ENCODE results near the gene SPTBN1.

SPTBN1 gene

GRCh38 chr2:54560146-54560881 lies 104.2 kb downstream of the SPTBN1 start:
- TF ChIP-seq CTCF (IDR thresholded peaks at IDR 0.05; ENCODE audit: low read depth, low read length, missing control alignments): no peak
- DNase-seq (ENCODE audit: low read depth): no peak

DNA sequence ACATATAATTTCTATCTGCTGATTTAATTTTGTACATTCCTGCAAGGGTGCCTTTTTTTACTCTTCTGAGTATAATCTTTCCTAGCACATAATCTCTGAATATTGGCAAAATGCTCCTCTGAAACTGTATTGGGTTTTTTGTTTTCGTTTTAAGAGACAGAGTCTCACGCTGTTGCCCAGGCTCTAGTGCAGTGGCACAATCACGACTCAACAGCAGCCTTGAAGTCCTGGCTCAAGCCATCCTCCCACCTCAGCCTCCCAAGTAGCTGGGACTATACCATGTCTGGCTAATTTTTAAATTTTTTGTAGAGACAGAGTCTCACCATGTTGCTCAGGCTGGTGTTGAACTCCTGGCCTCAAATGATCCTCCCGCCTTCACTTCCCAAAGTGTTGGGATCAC lies 104.9 kb downstream of the SPTBN1 start:
- DNase-seq (ENCODE audit: low read depth): no peak
- TF ChIP-seq CTCF (IDR thresholded peaks at IDR 0.05; ENCODE audit: low read depth, low read length, missing control alignments): no peak
- peak overlapping the region; percentile 92 for H3K4me3 ChIP-seq (ENCODE audit: low read depth, low read length)

More at GRCh38 chr2:54560146-54560881, 104.2 kb downstream of the SPTBN1 start:
- H3K4me3 ChIP-seq (ENCODE audit: low read depth, low read length): peak overlapping the region; percentile 92

- no peak overlapping the region for H3K4me3 ChIP-seq (ENCODE audit: low read depth, low read length)
- no peak for DNase-seq (ENCODE audit: low read depth)
- TF ChIP-seq CTCF (IDR thresholded peaks at IDR 0.05; ENCODE audit: low read depth, low read length, missing control alignments): no peak
Observed at GRCh38 chr2:54564439-54564838, 108.3 kb downstream of the SPTBN1 start.

- no peak overlapping the region for H3K4me3 ChIP-seq (ENCODE audit: low read depth, low read length)
- TF ChIP-seq CTCF (IDR thresholded peaks at IDR 0.05; ENCODE audit: low read depth, low read length, missing control alignments): no peak
- DNase-seq (ENCODE audit: low read depth): no peak
Observed at GRCh38 chr2:54565551-54565950, 109.4 kb downstream of the SPTBN1 start.

DNA sequence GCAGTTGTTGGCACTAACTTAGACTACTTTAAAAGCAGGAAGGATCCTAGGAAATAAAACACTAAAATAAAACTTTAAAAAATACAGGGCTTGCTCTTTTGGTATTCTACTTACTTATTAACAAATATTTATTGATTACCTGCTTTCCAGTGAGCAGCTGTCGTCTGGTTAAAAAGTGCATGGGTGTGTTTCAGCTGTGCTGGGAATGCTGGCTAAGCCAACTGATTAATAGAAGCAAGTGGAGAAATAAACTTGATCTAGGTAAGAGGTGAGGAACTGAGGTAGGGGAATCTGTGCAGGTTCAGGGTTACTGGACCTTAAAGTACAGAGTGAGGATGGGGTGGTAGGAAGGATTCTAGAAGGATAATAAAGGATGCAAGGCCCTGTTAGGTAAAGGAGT lies 110.8 kb downstream of the SPTBN1 start:
- TF ChIP-seq CTCF (IDR thresholded peaks at IDR 0.05; ENCODE audit: low read depth, low read length, missing control alignments): no peak
- no peak overlapping the region for H3K4me3 ChIP-seq (ENCODE audit: low read depth, low read length)
- DNase-seq (ENCODE audit: low read depth): no peak

DNA sequence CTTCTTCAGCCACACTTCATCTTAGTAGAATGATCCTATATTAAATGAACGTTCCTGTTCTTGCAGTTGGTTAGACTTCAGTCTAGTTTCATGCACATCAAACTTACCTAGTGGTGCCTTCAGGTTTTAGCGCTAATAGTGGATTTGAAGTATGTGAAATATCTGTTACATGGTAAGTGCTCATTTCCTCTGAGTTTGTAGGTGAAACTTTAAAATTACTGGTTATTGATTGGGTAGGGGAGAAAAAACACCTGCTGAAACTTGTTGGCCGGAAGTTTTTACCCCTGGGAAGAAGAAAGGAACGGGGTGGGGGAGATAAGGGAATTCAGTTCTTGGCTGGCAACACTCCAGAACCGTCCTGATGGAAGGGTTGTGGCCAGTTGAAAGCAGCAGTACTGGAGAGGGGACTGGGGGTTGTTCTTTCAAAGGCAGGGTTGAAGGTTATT lies 112.8 kb downstream of the SPTBN1 start:
- peak overlapping the region; percentile 48 for H3K4me3 ChIP-seq (ENCODE audit: low read depth, low read length)
- DNase-seq (ENCODE audit: low read depth): no peak
- TF ChIP-seq CTCF (IDR thresholded peaks at IDR 0.05; ENCODE audit: low read depth, low read length, missing control alignments): no peak

- peak overlapping the region; percentile 12 for H3K4me3 ChIP-seq (ENCODE audit: low read depth, low read length)
- TF ChIP-seq CTCF (IDR thresholded peaks at IDR 0.05; ENCODE audit: low read depth, low read length, missing control alignments): no peak
- DNase-seq (ENCODE audit: low read depth): peak; percentile 87
Observed at GRCh38 chr2:54569745-54570301, 113.7 kb downstream of the SPTBN1 start.

All from GM12864 (cell line).